ENCODE results near the gene STK11IP.

GRCh38 chr2:219628986-219629901, 31.6 kb downstream of the STK11IP start:
- TF ChIP-seq CTCF (IDR thresholded peaks at IDR 0.05) (no peak), POLR2A (IDR thresholded peaks at IDR 0.05) (no peak)

All from suprapubic skin (tissue), 3 donors.